Omental fat pad (tissue), 4 donors: Measurements from ENCODE around the gene EPHA2. TPM values are rescaled to one million over a fixed set of nuclear protein-coding genes. Genes with fewer than 3 reads are reported as not detected.

Experiments
- ATAC-seq: fragments of 150-250 bp; one replicate; pipeline ENCODE4 v1.9.1; 2016; ENCODE audit warnings: mild to moderate bottlenecking, moderate library complexity; ENCODE audit not compliant: low FRiP score
- DNase-seq: peaks from one replicate; pipeline ENCODE4 v3.0.0-alpha.2; 2019; ENCODE audit warnings: low spot score
- total RNA-seq, 4 donors: library from RNA; depleted of rRNA; stranded (reverse); fragments of >200 nt; gene quantifications; one replicate each; pipeline ENCODE4 v1.1.0, GENCODE V29; 2016
- TF ChIP-seq, protein P1 (sequence below), 3 donors: fragments of 450-650 bp; IDR thresholded peaks; one replicate each; pipeline ENCODE4 v1.5.1; 2016 to 2017; ENCODE audit warnings: antibody characterized with exemption in 3 of 3, mild to moderate bottlenecking in 3 of 3, moderate library complexity in 2 of 3

Gene EPHA2
- total RNA-seq, 4 donors from 2014 or later, result 15.3 to 41.8 (median 28.6) TPM

DNA sequence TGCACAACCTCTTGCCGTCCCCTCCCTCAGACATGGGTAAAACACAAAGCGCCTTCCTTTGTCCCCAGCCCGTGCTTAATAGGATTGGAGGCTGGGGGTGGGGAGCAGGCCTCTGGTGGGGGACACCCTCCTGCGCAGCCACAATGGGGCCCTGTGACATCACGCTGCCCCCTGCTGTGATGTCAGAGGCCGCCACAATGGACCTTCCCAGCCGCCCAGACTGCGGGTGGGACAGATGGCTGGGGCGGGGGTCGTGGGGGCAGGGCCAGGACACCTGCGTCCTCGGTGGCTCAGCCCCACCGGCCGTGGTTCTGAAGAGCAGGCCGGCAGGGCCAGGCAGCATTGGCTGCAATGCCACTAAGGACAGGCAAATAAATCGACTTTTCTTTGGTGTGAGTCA is 39.9 kb downstream of the EPHA2 start:
- DNase-seq (no peak), ATAC-seq (no peak)
- TF ChIP-seq, protein P1, sequence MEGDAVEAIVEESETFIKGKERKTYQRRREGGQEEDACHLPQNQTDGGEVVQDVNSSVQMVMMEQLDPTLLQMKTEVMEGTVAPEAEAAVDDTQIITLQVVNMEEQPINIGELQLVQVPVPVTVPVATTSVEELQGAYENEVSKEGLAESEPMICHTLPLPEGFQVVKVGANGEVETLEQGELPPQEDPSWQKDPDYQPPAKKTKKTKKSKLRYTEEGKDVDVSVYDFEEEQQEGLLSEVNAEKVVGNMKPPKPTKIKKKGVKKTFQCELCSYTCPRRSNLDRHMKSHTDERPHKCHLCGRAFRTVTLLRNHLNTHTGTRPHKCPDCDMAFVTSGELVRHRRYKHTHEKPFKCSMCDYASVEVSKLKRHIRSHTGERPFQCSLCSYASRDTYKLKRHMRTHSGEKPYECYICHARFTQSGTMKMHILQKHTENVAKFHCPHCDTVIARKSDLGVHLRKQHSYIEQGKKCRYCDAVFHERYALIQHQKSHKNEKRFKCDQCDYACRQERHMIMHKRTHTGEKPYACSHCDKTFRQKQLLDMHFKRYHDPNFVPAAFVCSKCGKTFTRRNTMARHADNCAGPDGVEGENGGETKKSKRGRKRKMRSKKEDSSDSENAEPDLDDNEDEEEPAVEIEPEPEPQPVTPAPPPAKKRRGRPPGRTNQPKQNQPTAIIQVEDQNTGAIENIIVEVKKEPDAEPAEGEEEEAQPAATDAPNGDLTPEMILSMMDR (IDR thresholded peaks at IDR 0.05), result no peak

DNA sequence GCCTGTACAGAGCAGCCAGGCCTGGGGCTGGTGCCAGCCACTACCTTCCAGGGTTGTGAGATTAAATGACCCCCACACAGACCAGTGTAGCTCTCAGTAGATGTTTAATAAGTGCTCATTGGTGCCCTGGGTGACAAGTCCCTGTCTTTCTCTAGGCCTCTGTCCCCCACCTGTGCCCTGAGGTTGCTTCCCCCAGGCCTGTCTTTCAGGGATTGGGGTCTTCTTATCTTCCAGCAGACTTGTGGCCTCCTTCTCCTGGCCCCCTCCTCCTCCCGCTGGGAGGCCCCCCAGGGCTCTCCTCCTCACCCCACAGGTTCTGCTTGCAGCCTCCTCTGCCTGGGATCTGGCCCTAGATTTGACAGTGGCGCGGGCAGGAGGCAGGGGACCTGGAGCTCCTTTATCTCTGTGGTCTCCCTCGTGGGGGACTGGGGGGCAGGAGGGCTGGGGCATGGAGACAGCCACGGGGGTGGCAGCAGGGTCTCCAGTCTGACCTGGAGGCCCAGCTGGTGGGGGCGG is 40.3 kb downstream of the EPHA2 start:
- TF ChIP-seq, protein P1 (IDR thresholded peaks at IDR 0.05), result no peak
- DNase-seq (no peak), ATAC-seq (no peak)

DNA sequence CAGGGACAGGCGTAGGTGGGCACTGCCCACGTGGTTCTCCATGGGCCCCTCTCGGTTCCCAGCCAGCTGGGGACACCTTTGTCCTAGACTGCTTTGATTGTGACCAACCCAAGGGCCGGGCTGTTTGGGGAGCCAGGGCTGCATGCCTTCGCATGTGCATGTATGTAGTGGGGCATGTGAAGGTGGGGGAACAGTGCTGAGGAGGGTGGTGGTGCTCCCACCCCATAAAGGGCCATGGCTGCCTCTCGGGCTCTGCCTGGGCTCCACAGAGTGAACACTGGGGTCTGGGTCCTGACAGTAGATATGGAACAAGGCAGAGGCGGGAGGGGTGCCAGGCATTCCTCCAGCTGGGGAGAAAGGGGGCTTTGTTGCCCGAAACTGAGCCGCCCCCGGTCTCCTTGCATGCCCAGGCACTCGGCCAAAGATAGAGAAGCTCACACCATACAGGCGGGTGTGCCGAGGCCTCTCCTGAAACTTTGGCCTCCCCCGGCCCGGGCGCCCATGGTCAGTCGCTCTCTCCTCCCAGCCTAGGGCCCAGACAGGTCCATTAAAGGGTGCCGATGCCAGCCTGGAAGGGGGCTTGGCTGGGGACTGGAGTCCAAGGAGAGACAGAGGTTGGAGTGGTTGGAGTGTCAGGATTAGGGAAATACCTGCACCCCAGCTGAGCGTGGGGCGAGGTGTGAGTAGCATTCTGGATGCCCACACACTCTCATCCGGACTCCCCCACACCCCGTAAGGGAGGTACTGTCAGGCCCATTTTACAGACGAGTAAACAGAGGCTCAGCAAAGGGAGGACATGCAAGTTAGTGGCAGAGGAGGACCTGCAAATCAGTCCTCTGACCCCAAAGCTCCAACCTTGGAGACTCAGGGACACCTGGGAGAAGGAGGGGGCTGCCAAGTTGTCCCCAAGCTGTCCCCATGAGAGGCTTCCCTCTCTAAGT is 41.1 kb downstream of the EPHA2 start:
- DNase-seq, result no peak
- ATAC-seq, result no peak

DNA sequence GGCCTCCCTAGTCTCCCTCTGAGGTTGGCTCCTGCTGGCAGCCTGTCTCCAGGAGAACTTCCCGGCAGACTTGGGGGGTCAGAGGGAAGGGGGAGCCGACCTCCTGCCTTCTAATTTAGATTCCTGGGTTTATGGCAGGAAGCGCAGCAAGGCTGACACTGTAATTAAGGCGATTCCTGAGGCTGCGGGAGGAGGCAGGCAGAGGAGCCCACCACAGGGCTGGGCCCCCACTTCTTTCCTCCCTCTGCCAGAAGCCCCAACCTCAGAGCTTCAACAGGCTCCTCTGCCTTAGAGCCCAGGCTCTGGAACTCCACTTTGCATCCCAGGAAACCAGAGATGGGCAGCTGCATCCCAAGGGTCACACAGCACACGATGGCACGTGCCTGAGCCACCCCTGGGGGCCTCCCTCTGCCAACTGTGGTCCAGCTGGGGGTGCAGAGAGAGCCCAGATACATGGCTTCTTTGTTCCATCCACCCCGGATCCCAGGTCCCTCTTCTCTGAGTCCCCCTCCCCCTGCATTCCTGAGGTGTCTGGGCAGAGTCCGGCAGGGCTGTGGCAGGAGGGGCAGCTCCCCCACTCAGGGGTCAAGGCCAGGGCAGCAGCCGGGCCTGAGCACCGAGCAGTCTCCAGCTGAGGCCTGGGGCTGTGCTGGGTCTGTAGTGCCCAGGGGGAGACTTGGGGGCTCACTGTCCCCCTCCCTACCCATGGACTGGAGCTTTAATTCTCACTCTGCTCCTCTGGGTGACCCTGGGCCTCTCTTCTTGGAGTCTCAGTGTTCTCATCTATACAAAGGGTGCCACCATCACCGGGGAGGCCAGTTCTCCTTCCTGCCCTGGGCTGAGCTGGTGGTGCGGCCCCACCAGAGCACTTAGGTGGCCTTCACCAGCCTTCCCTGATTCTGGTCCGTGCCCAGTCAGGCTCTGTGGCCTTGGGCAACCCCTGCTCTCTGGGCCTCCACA is 43.0 kb downstream of the EPHA2 start:
- DNase-seq (no peak), ATAC-seq (no peak)
- TF ChIP-seq, protein P1 (IDR thresholded peaks at IDR 0.05), result no peak

More for the DNA sequence above, 41.1 kb downstream of the EPHA2 start:
- TF ChIP-seq, protein P1 (IDR thresholded peaks at IDR 0.05), result no peak

DNA sequence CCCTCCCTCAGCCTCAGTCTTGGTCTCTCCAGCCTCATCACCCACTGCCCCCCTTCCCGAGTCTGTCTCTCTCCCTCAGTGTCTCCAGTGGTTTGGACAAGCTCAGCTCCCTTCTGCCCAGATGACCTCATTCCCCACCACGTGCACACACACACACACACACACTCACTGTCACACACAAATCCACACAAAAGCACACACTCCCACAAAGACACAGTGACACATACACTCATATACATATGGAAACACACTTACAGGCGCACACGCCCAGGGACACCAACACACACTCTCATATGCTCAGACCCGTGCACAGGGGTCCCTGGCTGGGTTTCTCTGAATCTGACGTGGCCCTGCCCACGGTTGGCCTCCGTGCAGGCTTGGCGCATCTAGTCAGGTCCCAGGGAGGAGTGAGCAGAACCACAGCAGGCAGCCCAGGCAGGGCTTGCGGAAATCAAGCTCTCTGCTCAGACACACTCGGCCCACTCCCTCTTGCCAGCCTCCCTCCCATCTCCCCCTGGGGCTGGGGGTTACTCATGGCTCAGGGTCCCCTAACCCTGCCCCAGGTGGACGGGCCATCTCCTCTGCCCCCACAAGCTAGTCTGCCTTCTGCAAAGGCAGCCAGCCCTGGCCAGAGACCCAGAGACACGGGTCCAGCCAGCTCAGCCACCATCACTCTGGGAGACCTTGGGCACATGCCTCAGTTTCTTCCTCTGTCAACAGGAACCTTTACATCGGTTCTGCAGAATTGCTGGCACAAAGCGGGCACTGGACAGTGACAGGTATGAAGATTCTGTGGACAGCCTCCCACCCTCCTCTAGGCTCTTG is 43.9 kb downstream of the EPHA2 start:
- no peak for DNase-seq
- TF ChIP-seq, protein P1 (IDR thresholded peaks at IDR 0.05), result no peak
- ATAC-seq, result peak; percentile 66

DNA sequence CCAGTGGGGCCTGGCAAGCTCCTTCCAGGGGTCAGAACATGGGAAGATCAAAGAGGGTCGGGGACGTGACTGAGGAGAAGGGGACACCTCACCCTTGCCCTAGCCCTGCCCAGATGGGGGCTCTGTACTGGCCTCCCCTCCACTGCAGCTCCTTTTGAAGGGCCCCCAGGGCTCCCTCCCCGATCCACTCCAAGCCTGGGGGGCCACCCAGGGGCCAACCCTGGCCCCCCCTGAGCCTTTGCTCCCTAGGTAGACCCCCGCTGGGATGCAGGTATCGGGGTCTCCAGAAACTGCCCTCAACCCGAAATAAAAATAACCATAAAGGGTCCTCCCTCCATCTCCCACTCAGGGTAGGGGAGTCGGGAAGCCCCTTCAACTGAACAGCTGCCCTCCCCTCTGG is 45.0 kb downstream of the EPHA2 start:
- ATAC-seq (no peak), DNase-seq (no peak)
- TF ChIP-seq, protein P1 (IDR thresholded peaks at IDR 0.05), result no peak
